ENCODE measurements around the gene RHCG. TPM values are rescaled to one million over a fixed set of nuclear protein-coding genes. Genes with fewer than 3 reads are reported as not detected.

RHCG gene
- total and polyA plus RNA-seq, 2 of the 4 experiments (the other 2 are of a cell fraction): not detected

DNA sequence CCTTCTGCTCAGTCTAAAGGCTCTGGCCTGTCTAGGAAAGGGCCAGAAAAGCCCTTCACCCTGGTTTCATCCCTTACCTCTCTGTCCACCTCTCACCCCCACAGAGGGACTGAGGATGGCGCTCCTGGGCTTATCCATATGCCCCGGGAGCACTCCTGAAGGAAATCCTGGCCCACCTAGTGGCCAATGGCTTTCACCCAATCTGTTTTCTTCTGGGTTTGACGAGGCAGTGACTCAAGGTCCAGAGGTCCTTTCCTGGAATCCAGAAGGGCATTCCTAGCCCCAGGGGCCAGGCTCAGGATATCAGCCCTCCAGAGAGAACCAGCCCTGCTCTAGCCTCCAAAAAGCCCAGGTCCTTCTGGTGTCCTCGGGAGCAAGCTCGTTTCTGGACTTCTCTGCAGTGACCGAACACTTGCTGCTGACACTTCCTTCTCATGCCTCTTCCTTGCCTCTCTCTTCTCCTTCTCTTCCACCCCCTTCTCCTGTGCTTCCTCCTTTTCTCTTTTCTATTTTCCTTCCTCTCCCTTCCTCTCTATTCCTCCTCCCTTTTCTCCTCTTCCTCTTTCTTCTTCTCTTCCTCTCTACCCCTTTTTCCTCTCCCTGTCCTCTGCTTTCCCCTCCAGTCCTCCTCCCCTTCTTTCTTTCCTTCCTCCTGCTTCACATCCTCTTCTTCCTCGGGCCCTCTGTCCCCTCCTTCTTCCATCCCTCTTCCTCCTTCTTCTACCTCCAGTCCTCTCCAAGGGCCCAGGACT lies 59.6 kb downstream of the RHCG start:
- Histone ChIP-seq H4K91ac (ENCODE audit: insufficient read depth, low read depth, low read length) (no peak overlapping the region), H3K4ac (ENCODE audit: low read depth, low read length) (no peak overlapping the region), H3K9me1 (ENCODE audit: insufficient read depth, low read length) (no peaks in the 10 kb centered on the region; the same call in 1 of the 2 replicates), H3K9me3 (ENCODE audit: control insufficient read depth, insufficient read depth, low read length) (no peaks in the 10 kb centered on the region), H2AK5ac (ENCODE audit: low read depth, low read length) (no peak overlapping the region), H3K4me3 (ENCODE audit: insufficient read depth, low read depth, low read length) (no peak overlapping the region), H3K56ac (ENCODE audit: extremely low read depth, insufficient read depth, low read length) (no peak overlapping the region), H2AFZ (replicated peaks; ENCODE audit: low read length, poor library complexity) (no peak overlapping the region), H3K36me3 (ENCODE audit: control insufficient read depth, insufficient read depth, low read length) (no peaks in the 10 kb centered on the region), H3K23ac (ENCODE audit: low read depth, low read length) (no peak overlapping the region), H3K4me1 (ENCODE audit: control insufficient read depth, insufficient read depth, low read length) (no peaks in the 10 kb centered on the region), H4K5ac (ENCODE audit: low read depth, low read length) (no peak overlapping the region), H4K8ac (ENCODE audit: low read depth in 2 of 2, low read length in 2 of 2) (no peak overlapping the region), H3K18ac (ENCODE audit: low read depth, low read length) (no peak overlapping the region), H3K4me2 (ENCODE audit: low read depth, low read length) (no peak overlapping the region), H2BK5ac (ENCODE audit: low read depth, low read length, poor library complexity, severe bottlenecking) (no peak overlapping the region), H4K20me1 (ENCODE audit: insufficient read depth, low read length) (no peaks in the 10 kb centered on the region; the same call in 1 of the 2 replicates), H3K27me3 (ENCODE audit: control insufficient read depth, insufficient read depth, low read length) (peaks cover 59% of the 10 kb centered on the region), H3K79me1 (ENCODE audit: low read depth in 1 of 2, low read length in 2 of 2) (no peaks in the 10 kb centered on the region), H3K27ac (ENCODE audit: insufficient read depth, low read length) (no peak overlapping the region), H2BK20ac (ENCODE audit: low read depth, low read length) (no peak overlapping the region), H2BK120ac (ENCODE audit: low read depth, low read length) (no peak overlapping the region), H2BK15ac (ENCODE audit: low read depth, low read length) (no peak overlapping the region), H2AK9ac (replicated peaks; ENCODE audit: low read depth, low read length, poor library complexity) (no peak overlapping the region), H3K9ac (ENCODE audit: low read depth, low read length) (no peak overlapping the region), H3K14ac (replicated peaks; ENCODE audit: low read depth, low read length) (no peak overlapping the region)
- TF ChIP-seq CEBPB (IDR thresholded peaks at IDR 0.05; ENCODE audit: low read depth, low read length) (no peak), CTCF (conservative IDR thresholded peaks at IDR 0.05; ENCODE audit: low read depth, low read length) (no peak), SMC3 (IDR thresholded peaks at IDR 0.05; ENCODE audit: low read depth, low read length) (no peak)
- TF ChIP-seq, protein P1, sequence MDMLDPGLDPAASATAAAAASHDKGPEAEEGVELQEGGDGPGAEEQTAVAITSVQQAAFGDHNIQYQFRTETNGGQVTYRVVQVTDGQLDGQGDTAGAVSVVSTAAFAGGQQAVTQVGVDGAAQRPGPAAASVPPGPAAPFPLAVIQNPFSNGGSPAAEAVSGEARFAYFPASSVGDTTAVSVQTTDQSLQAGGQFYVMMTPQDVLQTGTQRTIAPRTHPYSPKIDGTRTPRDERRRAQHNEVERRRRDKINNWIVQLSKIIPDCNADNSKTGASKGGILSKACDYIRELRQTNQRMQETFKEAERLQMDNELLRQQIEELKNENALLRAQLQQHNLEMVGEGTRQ (IDR thresholded peaks at IDR 0.05; ENCODE audit: low read depth, low read length): no peak
- no TSS peak for BruUV-seq (replicated peaks)
- WGBS, 2 experiments (ENCODE audit: extremely low coverage in 2 of 2, insufficient read length in 1 of 2): 13% methylated on average over 6 of the region's 7 CpGs; no CpG with 5 or more reads in 1 of the 2 experiments
- in situ Hi-C loops (cut with MboI; ENCODE audit: low sequenced_read_pairs) (no loop called here), dilution Hi-C loops (cut with HindIII; ENCODE audit: low sequenced_read_pairs, unreplicated experiment) (no loop called here), intact Hi-C loops (cut with micrococcal nuclease) (no loop called here)
- ChIA-PET POLR2A (ENCODE audit: unreplicated experiment) (no interaction called here), CTCF (interaction anchor here (1.1 kb wide), 1 partner anchor 78 kb away, joined by 4 read pairs; no protein-coding TSS in a partner anchor)
- no peak for DNase-seq
- no peak for ATAC-seq (ENCODE audit: low read depth)
